Large intestine (tissue), 3 donors: ENCODE results near the gene SEMA6A. TPM values are rescaled to one million over a fixed set of nuclear protein-coding genes. Genes with fewer than 3 reads are reported as not detected.
"Not testable (repeated sequence)": the region's sequence is repeated elsewhere in the genome, so short reads cannot be mapped to it uniquely, and the experiment has no call there.

Experiments used
- DNase-seq, 2 donors: peaks; one replicate each; pipeline versions ENCODE4 v3.0.0 to v3.0.0-alpha.2; 2013
- H3K27ac ChIP-seq: one replicate; pipeline ENCODE4 v1.5.1; 2013; ENCODE audit warnings: low read length
- H3K27me3 ChIP-seq: 2 replicates; pipeline ENCODE4 v1.6.1; 2013; ENCODE audit warnings: low read length; ENCODE audit not compliant: control insufficient read depth, insufficient read depth
- H3K36me3 ChIP-seq: 2 replicates; pipeline ENCODE4 v1.6.1; 2013; ENCODE audit warnings: low read length; ENCODE audit not compliant: control insufficient read depth, insufficient read depth
- H3K4me1 ChIP-seq: one replicate; pipeline ENCODE4 v1.6.1; 2013; ENCODE audit warnings: low read length; ENCODE audit not compliant: control insufficient read depth, insufficient read depth
- H3K4me3 ChIP-seq: one replicate; pipeline ENCODE4 v1.5.1; 2013; ENCODE audit warnings: low read length
- H3K9me3 ChIP-seq: one replicate; pipeline ENCODE4 v1.6.1; 2013; ENCODE audit warnings: mild to moderate bottlenecking, low read depth, low read length, moderate library complexity; ENCODE audit not compliant: control insufficient read depth
- WGBS: methylation state at CpG from one replicate; pipeline ENCODE4 v1.1.5; 2013; ENCODE audit warnings: low lambda C conversion rate; ENCODE audit not compliant: insufficient coverage; 5-methylcytosine and 5-hydroxymethylcytosine counted together
- polyA plus RNA-seq: library from polyadenylated mRNA; unstranded; fragments of 120-200 nt; gene quantifications from one replicate; pipeline ENCODE4 v1.2.1, GENCODE V29; 2013

Gene SEMA6A
- polyA plus RNA-seq, 1 donor, result 55.9 TPM

GRCh38 chr5:116524051-116524904 lies 50.3 kb downstream of the SEMA6A start:
- Histone ChIP-seq H3K4me1 (peaks cover 50% of the 10 kb centered on the region), H3K27ac (peak overlapping the region; percentile 93), H3K27me3 (no peaks in the 10 kb centered on the region), H3K9me3 (no peaks in the 10 kb centered on the region), H3K4me3 (no peak overlapping the region), H3K36me3 (no peaks in the 10 kb centered on the region)
- DNase-seq, result peak in 1 of 2 donors; percentile 39
- 50% methylated on average over 2 of the region's 3 CpGs for WGBS

GRCh38 chr5:116523182-116523581 lies 51.4 kb downstream of the SEMA6A start:
- not testable (repeated sequence) for H3K27ac ChIP-seq, H3K27me3 ChIP-seq, DNase-seq, H3K4me3 ChIP-seq, H3K9me3 ChIP-seq, H3K36me3 ChIP-seq
- H3K4me1 ChIP-seq, result peaks cover 44% of the 10 kb centered on the region
- no CpG with 5 or more reads among the region's 11 CpGs for WGBS

GRCh38 chr5:116522356-116523136 lies 52.1 kb downstream of the SEMA6A start:
- no peak overlapping the region for H3K27ac ChIP-seq
- no peaks in the 10 kb centered on the region for H3K9me3 ChIP-seq
- peaks cover 45% of the 10 kb centered on the region for H3K4me1 ChIP-seq
- no peaks in the 10 kb centered on the region for H3K27me3 ChIP-seq
- 50% methylated on average over 4 of the region's 9 CpGs for WGBS
- no peaks in the 10 kb centered on the region for H3K36me3 ChIP-seq
- H3K4me3 ChIP-seq, result no peak overlapping the region
- no peak for DNase-seq

- H3K36me3 ChIP-seq, result no peaks in the 10 kb centered on the region
- H3K4me3 ChIP-seq, result no peak overlapping the region
- no peak overlapping the region for H3K27ac ChIP-seq
- H3K27me3 ChIP-seq, result no peaks in the 10 kb centered on the region
- DNase-seq, result peak in 1 of 2 donors; percentile 12
- WGBS, result no CpG with 5 or more reads among the region's 5 CpGs
- H3K4me1 ChIP-seq, result peaks cover 38% of the 10 kb centered on the region
- H3K9me3 ChIP-seq, result no peaks in the 10 kb centered on the region
Measured at GRCh38 chr5:116521173-116521872, 53.3 kb downstream of the SEMA6A start.

- H3K4me1 ChIP-seq, result peaks cover 36% of the 10 kb centered on the region
- no CpG with 5 or more reads among the region's 1 CpG for WGBS
Measured at GRCh38 chr5:116520771-116521170, 53.9 kb downstream of the SEMA6A start.

GRCh38 chr5:116518423-116518822 lies 56.2 kb downstream of the SEMA6A start:
- no peak for DNase-seq
- no peaks in the 10 kb centered on the region for H3K27me3 ChIP-seq
- no peak overlapping the region for H3K27ac ChIP-seq
- WGBS, result no CpG with 5 or more reads among the region's 3 CpGs
- no peaks in the 10 kb centered on the region for H3K36me3 ChIP-seq
- H3K4me1 ChIP-seq, result peaks cover 22% of the 10 kb centered on the region
- H3K4me3 ChIP-seq, result no peak overlapping the region
- no peaks in the 10 kb centered on the region for H3K9me3 ChIP-seq

More at GRCh38 chr5:116520771-116521170, 53.9 kb downstream of the SEMA6A start:
- Histone ChIP-seq H3K4me3 (no peak overlapping the region), H3K36me3 (no peaks in the 10 kb centered on the region), H3K27ac (no peak overlapping the region), H3K27me3 (no peaks in the 10 kb centered on the region), H3K9me3 (no peaks in the 10 kb centered on the region)
- peak in 1 of 2 donors; percentile 3 for DNase-seq

GRCh38 chr5:116517488-116517887 lies 57.1 kb downstream of the SEMA6A start:
- H3K27me3 ChIP-seq, result no peaks in the 10 kb centered on the region
- peaks cover 16% of the 10 kb centered on the region for H3K4me1 ChIP-seq
- DNase-seq, result no peak
- H3K9me3 ChIP-seq, result no peaks in the 10 kb centered on the region
- WGBS, result 60% methylated on average over 1 of the region's 2 CpGs
- H3K27ac ChIP-seq, result no peak overlapping the region
- H3K36me3 ChIP-seq, result no peaks in the 10 kb centered on the region
- H3K4me3 ChIP-seq, result no peak overlapping the region

- Histone ChIP-seq H3K27ac (peak overlapping the region; percentile 16), H3K4me1 (peaks cover 23% of the 10 kb centered on the region), H3K36me3 (no peaks in the 10 kb centered on the region), H3K27me3 (no peaks in the 10 kb centered on the region), H3K9me3 (no peaks in the 10 kb centered on the region), H3K4me3 (no peak overlapping the region)
- WGBS, result 83% methylated on average over 1 of the region's 4 CpGs
- no peak for DNase-seq
Measured at GRCh38 chr5:116516021-116516420, 58.6 kb downstream of the SEMA6A start.

GRCh38 chr5:116514421-116514970 lies 60.1 kb downstream of the SEMA6A start:
- Histone ChIP-seq H3K4me1 (peaks cover 29% of the 10 kb centered on the region), H3K27me3 (no peaks in the 10 kb centered on the region)
- whole genome bisulfite sequencing, result no CpG with 5 or more reads among the region's 2 CpGs

GRCh38 chr5:116510517-116510916 lies 64.1 kb downstream of the SEMA6A start:
- Histone ChIP-seq H3K9me3 (no peaks in the 10 kb centered on the region), H3K4me1 (peaks cover 19% of the 10 kb centered on the region), H3K4me3 (no peak overlapping the region), H3K27me3 (no peaks in the 10 kb centered on the region), H3K27ac (no peak overlapping the region), H3K36me3 (no peaks in the 10 kb centered on the region)
- DNase-seq, result no peak
- no CpG with 5 or more reads among the region's 1 CpG for WGBS

More at GRCh38 chr5:116514421-116514970, 60.1 kb downstream of the SEMA6A start:
- Histone ChIP-seq H3K4me3 (no peak overlapping the region), H3K27ac (no peak overlapping the region), H3K36me3 (no peaks in the 10 kb centered on the region), H3K9me3 (no peaks in the 10 kb centered on the region)
- no peak for DNase-seq
